ENCODE data around the gene XRN2.

Gene XRN2

DNA sequence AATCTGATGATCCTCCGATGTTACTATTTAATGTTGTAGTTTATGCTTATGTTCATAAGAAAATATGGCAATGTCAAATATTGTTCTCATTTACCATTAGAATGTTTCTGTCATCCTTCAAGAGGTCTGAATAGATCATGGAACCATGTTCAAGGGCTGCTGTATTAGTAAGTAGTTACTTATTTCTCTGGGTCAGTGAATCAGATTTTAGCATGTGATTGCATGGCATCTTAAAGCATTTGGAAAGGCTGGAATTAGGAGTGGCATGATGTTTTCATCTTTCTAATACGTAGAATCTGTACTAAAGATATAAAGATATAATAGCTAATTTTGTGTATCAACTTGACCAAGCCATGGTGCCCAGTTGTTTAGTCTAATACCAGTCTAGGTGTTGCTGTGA, 134.7 kb downstream of the XRN2 start:
- no peak for TF ChIP-seq POLR2AphosphoS5 (IDR thresholded peaks at IDR 0.05; ENCODE audit: low read depth, low read length)
- TF ChIP-seq SIN3A (IDR thresholded peaks at IDR 0.05; ENCODE audit: borderline replicate concordance, insufficient read depth, low read length) = no peak

Measured in PFSK-1 (cell line).